Limb (tissue), 2 donors: ENCODE data around the gene PLPP2.

Source experiments
- DNase-seq, 2 donors: peaks; one replicate each; pipeline ENCODE4 v3.0.0-alpha.2; 2016; ENCODE audit errors: extremely low spot score in 2 of 2

The PLPP2 gene

DNA sequence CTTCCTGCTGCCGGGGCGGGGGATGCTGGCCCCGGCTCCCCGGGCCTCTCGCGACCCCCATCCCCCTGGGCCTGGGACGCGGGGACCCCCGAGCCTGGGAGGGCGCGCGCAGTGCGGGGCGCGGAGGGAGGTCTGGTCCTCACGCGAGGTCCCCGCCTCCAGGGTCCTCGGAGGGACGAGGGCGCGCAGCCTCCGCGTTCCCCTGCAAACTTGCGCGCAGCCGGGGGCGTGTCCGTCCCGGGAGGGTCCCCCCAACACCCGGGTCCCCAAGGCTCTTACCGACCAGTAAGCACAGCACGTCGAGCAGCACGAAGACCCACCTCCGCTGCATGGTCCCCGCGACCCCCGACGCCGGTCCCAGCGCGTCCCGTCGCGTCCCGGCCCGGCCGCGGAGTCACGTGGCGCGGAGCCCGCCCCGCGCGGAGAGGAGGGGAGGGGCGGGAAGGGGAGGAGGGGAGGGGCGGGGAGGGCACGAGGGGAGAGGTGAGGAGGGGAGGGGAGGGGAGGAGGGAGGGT lies at the start of gene PLPP2:
Gene PLPP2 (minus strand): TSS at position 398 of the 516 bp plus-strand sequence. CDS start 67 bp downstream, at position 331.
- peak in 1 of 2 donors; percentile 48 for DNase-seq

- no peak for DNase-seq
Measured at GRCh38 chr19:340620-341385, 49.6 kb upstream of the PLPP2 start.

GRCh38 chr19:339262-339887 lies 48.2 kb upstream of the PLPP2 start:
- DNase-seq, result no peak

DNA sequence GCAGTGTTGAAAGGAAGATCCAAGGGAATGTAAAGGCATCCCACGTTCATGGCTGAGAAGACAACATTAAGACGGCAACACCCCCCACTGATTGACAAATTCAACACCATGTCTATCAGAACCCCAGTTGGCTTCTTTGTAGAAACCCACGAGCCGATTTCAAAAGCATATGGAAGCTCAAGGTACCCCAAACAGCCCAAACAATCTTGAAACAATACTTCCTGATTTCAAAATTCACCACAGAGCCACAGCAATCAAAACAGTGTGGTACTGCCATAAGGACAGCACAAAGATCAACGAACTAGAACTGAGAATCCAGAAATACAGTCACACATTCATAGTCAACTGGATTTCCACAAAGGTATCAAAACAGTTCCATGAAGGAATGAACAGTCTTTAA lies 47.2 kb upstream of the PLPP2 start:
- DNase-seq, result no peak

DNA sequence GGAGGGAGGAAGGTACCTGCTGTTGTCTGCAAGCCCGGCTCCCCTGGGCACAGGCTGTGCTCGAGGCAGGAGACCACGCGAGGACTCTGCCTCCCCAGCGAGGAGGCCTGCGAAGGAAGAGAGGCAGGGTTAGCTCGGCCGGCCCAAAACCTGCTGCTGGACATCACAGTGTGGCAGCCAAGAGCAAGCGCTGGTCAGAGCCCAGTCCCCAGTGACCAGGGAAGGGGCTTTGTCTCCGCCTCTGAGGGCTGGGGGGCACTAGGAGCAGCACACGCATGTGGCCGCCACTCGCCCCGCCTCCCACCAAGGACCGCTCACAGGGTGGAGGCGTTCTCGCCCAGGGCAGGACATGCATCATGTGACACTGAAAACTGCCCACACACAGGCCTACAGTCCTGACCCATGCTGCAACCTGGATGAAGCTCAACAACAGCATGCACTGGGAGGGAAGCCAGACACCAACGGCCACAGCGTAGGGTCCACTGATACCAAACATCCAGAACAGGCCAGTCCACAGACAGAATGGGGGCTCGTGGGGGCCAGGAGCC lies 44.9 kb upstream of the PLPP2 start:
- DNase-seq, result no peak

DNA sequence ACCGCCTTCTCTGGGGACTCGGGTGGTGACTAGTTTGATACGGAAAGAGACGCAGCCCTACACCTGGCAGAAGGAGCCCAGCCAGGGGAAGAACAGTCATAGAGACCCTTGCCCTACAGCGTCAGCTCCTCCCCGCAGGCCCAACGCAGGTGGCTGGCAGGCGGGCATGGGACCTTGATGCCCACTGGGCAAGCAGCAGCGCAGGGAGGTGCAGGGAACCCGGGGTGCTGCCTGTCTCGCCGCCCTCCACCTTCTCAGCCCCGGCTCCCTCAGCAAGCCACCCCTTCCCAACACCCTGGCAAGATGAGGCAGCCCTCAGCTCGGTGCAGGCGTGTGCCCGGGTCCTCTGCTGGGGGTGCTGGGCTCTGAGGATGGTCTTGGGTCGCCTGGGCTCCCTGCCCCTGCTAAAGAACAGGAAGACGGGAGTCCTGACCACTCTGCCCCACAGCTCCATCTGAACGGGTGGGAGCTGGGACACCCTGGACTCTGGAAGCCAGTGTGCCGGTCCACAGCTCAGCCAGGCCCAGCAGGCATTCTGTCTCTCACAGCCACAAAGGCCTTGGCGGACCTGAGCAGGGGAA lies 44.4 kb upstream of the PLPP2 start:
- no peak for DNase-seq

- DNase-seq, result no peak
Measured at GRCh38 chr19:335072-335471, 43.9 kb upstream of the PLPP2 start.

GRCh38 chr19:334296-335071 lies 43.3 kb upstream of the PLPP2 start:
- no peak for DNase-seq

GRCh38 chr19:330503-330902 lies 39.3 kb upstream of the PLPP2 start:
- no peak for DNase-seq

DNA sequence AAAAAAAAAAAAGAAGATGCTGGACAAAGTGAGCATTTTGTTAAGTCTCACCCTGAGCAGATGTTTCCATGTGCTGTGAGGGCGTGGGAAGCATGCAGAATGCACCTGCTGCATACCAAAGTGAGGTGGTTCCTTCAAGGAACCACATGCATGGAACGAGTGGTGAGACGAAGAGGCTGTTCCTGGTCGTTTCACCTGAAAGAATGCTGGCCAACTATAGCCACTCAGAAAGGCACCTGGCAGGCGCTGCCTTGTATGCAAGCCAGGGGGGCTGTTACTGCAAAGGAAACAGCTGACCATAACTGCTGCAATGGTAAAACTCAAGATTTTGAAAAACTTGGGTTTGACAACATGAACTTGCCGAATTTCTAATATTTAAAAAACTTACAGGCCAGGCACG lies 38.7 kb upstream of the PLPP2 start:
- DNase-seq, result no peak

DNA sequence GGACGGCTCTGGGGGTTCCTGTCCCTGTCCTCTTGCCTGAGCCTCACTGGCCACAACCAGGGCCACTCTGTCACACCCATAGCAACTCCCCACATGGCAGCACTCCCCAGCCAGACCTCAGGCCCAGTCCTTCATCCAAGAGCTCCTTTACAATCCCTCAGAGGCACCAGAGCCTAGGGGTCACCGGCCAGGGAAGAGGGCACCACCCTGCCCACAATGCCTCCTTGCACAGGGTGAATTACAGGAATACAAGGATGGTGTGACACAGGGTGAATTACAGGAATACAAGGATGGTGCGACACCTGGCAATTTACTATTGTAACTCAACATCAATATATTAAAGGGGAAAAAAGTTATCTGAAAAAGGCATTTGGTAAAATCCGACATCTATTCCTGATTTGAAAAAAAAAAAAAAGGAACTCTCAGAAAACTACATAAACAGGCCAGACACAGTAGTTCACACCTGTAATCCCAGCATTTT lies 36.9 kb upstream of the PLPP2 start:
- no peak for DNase-seq

DNA sequence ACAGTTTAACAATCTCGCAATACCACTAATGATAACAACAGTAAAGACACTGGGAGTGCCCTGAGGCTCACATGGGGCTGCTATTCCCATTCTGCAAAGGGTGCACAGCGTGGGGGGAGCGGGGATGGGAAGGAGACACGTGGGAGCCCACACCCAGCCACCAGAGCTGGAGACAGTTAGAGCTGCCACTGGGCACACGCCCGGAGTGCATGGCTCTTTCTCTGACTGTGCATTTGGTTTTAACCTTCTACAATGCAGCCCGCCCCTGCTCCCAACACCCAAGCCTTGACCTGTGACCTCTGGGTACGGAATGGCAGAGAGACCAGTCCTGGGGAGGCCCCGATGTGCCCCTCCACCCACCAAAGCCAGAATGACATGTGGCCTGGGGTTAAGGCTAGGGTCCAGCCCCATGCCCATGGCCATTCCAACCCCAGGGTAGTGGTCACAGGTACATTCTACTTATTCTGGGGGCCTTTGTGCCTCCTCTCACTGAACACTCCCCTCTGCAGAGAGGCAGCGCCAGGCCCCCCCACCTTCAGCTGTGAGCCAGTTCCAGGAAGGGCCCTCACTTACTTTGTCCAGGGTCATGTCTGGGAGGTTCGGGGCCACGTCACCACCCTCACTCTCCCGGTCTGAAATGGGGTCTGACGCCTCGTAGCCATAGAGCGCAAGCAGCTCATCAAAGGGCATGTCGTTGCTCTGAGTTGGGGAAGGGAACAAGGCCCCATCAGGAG lies 36.3 kb upstream of the PLPP2 start:
- DNase-seq, result no peak

- DNase-seq, result no peak
Measured at GRCh38 chr19:326871-327270, 35.7 kb upstream of the PLPP2 start.

DNA sequence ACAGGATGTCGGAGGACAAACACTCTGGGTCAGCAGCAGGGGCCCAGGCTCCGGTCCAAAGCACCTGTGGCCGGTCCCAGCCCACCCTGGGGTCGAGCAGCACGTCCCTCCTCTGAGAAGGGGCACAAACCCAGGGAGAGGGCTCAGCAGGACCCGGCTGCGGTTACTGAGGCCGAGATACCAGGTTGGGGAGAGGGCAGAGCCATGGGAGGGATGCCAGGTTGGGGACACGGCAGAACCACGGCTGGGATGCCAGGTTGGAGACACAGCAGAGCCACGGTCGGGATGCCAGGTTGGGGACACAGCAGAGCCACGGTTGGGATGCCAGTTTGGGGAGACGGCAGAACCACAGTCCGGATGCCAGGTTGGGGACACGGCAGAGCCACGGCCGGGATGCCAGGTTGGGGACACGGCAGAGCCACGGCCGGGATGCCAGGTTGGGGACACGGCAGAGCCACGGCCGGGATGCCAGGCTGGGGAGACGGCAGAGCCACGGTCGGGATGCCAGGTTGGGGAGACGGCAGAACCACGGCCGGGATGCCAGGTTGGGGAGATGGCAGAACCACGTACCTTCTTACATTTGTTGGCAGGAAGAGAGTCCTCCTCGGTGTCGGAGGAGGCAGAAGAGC lies 34.8 kb upstream of the PLPP2 start:
- no peak for DNase-seq

GRCh38 chr19:325173-325936 lies 34.2 kb upstream of the PLPP2 start:
- no peak for DNase-seq

DNA sequence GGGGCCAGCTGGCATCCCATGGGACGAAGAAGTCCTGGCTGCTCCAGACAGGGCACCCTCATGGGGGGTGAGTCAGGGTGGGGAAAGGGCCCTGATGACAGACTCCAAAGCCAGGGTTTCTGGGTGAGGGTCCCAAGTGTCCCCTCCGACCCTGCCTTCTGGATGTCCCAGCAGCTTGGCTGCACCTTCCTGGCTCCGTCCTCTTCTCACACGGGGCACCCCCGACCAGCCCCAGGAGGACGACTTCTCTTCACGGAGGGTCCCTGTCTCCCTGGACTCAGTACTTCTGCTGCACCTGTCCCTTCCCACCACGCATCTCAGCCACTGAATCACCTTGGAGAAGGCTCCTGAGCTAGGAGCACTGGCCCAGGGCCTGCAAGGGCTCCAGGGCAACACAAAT lies 33.5 kb upstream of the PLPP2 start:
- DNase-seq, result no peak

DNA sequence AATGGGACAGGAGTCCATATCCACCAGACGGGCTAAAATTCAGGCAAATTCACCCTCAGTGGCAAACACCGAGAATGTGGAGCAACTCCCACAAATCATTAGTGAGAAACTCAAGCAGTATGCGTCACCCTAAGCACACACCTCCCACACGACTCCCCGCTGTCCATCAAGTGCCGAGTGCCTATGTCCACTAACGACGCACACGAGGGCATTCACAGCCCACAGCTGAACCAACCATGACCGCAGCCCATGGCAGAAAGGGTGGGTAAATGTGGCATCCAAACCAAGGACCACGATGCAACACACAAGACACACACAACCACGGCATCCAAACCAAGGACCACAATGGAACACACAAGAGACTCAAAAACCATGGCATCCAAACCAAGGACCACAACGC lies 31.4 kb upstream of the PLPP2 start:
- no peak for DNase-seq

GRCh38 chr19:318509-318774 lies 27.2 kb upstream of the PLPP2 start:
- no peak for DNase-seq

DNA sequence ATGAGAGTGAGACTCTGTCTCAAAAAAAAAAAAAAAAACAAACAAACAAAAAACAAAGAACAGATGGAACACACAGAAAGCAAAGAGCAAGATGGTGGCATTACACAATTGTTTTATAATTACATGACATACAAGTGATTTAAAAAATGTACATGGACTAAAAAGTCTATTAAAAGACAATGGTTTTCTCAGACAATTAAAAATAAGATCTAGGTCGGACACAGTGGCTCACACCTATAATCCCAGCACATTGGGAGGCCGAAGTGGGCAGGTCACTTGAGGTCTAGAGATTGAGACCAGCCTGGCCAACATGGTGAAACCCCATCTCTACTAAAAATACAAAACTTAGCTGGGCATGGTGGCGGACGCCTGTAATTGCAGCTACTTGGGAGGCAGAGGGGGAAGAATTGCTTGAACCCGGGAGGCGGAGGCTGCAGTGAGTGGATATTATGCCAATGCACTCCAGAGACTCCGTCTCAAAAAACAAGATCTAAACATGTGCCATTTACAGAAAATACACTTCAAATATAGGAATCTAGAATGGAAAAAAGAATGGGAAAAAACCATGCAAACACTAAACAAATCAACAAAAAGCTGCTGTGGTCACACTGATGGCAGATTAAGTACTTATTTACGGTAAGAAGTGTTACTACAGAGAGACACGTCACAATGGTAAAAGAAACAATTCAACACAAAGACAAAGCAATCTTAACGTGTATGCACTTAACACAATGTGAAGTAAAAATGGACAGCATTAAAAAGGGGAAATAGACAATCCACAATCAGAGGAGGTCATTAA lies 26.7 kb upstream of the PLPP2 start:
- no peak for DNase-seq
